ENCODE measurements around the gene ARHGEF17.
A peak's percentile ranks its signal among the peaks of the same experiment; 100 is the strongest.

Gene ARHGEF17

DNA sequence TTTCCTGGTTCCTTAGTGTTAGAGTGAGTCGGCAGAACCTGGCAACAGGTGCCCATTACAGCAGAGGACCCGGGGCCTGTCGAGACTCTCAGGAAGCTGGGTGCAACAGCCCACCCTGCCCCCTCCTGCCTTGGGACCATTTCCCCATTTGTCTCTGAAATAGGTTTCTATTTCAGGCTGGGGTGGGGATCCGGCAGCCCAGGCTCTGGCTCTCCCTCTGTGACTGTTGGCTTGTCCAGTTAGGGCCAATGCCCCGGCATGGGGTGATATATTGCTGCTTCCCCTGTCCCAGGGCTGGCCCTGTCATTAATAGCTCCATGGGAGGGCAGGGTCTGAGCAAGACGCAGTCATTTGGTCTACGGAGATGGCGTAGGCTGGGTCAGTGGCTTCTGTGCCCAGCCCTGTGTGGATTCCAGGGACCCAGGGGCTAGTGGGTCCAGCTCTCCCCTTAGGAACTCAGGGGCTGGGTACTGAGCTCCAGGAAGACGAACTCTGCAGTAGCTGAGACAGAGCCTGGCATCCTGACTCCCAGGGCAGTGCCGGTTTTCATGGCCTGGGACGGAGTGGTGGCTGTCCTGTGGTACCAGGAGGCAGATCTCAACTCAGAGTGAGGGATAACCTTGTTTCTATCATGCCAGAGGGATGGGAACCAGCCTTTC lies 33.2 kb upstream of the ARHGEF17 start:
- TF ChIP-seq ZNF37A (tag by site-specific recombination; IDR thresholded peaks at IDR 0.05) (no peak), SCRT2 (tag by site-specific recombination; IDR thresholded peaks at IDR 0.05) (peak; percentile 43; the same call in 1 of the 2 replicates)
- ChIA-PET POLR2A (no interaction called here), CTCF (interaction anchor here (0.5 to 5.7 kb wide), 4 partner anchors 12 to 20 kb away, joined by 3 to 25 read pairs (median 7); no protein-coding TSS in a partner anchor)
- Histone ChIP-seq H3K4me1 (ENCODE audit: control insufficient read depth, insufficient read depth, low read length) (no peaks in the 10 kb centered on the region), H3K4me3 (ENCODE audit: low read depth, low read length) (no peak overlapping the region), H3K27ac (ENCODE audit: extremely low read depth, low read depth, low read length) (no peak overlapping the region), H3K36me3 (ENCODE audit: control insufficient read depth in 2 of 2, insufficient read depth in 1 of 2, low read length in 2 of 2) (no peaks in the 10 kb centered on the region), H3K9me3 (ENCODE audit: control insufficient read depth, insufficient read depth, low read depth, low read length) (no peaks in the 10 kb centered on the region)

DNA sequence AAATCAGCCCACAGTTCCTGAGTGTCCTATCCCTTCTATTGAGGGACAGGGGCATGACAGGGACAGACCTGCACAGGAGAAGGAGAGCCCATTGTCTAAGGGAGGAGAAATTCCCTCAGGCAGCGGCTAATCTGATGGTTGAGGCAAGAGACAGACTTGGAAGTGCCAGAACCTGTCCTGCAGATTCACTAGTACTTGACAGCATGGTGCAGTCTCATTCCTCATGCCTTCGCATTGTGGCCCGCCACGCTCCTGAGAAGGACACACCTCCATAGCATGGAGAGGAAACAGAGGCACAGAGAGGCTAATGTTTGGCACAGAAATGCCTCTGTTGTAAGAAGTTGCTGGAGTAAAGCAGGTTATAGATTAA lies 32.7 kb upstream of the ARHGEF17 start:
- Histone ChIP-seq H3K4me1 (ENCODE audit: control insufficient read depth, insufficient read depth, low read length) (no peaks in the 10 kb centered on the region), H3K27ac (ENCODE audit: extremely low read depth, low read depth, low read length) (no peak overlapping the region), H3K4me3 (ENCODE audit: low read depth, low read length) (no peak overlapping the region)

More for the DNA sequence above, 32.7 kb upstream of the ARHGEF17 start:
- ChIA-PET POLR2A (no interaction called here), CTCF (interaction anchor here (0.8 to 5.7 kb wide), 2 partner anchors 15 to 20 kb away, joined by 5 to 25 read pairs; no protein-coding TSS in a partner anchor)
- H3K36me3 ChIP-seq (ENCODE audit: control insufficient read depth in 2 of 2, insufficient read depth in 1 of 2, low read length in 2 of 2): no peaks in the 10 kb centered on the region
- TF ChIP-seq ZNF404 (tag by site-specific recombination; IDR thresholded peaks at IDR 0.05) (no peak), BCL6B (tag by site-specific recombination; IDR thresholded peaks at IDR 0.05) (no peak), ZNF521 (tag by site-specific recombination; IDR thresholded peaks at IDR 0.05) (no peak), ZNF10 (tag by site-specific recombination; IDR thresholded peaks at IDR 0.05) (no peak), ZBTB21 (tag by site-specific recombination; IDR thresholded peaks at IDR 0.05) (no peak), KLF1 (tag by site-specific recombination; IDR thresholded peaks at IDR 0.05) (no peak), IKZF3 (tag by site-specific recombination; IDR thresholded peaks at IDR 0.05) (no peak), ZNF621 (tag by site-specific recombination; IDR thresholded peaks at IDR 0.05) (no peak), ZNF138 (tag by site-specific recombination; IDR thresholded peaks at IDR 0.05; ENCODE audit: borderline replicate concordance) (no peak), ZNF132 (tag by site-specific recombination; IDR thresholded peaks at IDR 0.05; ENCODE audit: borderline replicate concordance) (no peak), KLF16 (tag by site-specific recombination; IDR thresholded peaks at IDR 0.05) (no peak), ZNF112 (tag by site-specific recombination; IDR thresholded peaks at IDR 0.05) (no peak), ZNF24 (tag by site-specific recombination; IDR thresholded peaks at IDR 0.05) (no peak), ZNF37A (tag by site-specific recombination; IDR thresholded peaks at IDR 0.05) (no peak), PRDM10 (tag by site-specific recombination; IDR thresholded peaks at IDR 0.05) (no peak), YY2 (tag by site-specific recombination; IDR thresholded peaks at IDR 0.05) (no peak), ZNF121 (tag by site-specific recombination; IDR thresholded peaks at IDR 0.05) (no peak), ZNF423 (tag by site-specific recombination; IDR thresholded peaks at IDR 0.05) (no peak)
- TF ChIP-seq, protein P1, sequence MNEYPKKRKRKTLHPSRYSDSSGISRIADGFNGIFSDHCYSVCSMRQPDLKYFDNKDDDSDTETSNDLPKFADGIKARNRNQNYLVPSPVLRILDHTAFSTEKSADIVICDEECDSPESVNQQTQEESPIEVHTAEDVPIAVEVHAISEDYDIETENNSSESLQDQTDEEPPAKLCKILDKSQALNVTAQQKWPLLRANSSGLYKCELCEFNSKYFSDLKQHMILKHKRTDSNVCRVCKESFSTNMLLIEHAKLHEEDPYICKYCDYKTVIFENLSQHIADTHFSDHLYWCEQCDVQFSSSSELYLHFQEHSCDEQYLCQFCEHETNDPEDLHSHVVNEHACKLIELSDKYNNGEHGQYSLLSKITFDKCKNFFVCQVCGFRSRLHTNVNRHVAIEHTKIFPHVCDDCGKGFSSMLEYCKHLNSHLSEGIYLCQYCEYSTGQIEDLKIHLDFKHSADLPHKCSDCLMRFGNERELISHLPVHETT (tag by site-specific recombination; IDR thresholded peaks at IDR 0.05): no peak
- TF ChIP-seq, protein P2, sequence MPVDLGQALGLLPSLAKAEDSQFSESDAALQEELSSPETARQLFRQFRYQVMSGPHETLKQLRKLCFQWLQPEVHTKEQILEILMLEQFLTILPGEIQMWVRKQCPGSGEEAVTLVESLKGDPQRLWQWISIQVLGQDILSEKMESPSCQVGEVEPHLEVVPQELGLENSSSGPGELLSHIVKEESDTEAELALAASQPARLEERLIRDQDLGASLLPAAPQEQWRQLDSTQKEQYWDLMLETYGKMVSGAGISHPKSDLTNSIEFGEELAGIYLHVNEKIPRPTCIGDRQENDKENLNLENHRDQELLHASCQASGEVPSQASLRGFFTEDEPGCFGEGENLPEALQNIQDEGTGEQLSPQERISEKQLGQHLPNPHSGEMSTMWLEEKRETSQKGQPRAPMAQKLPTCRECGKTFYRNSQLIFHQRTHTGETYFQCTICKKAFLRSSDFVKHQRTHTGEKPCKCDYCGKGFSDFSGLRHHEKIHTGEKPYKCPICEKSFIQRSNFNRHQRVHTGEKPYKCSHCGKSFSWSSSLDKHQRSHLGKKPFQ (tag by site-specific recombination; IDR thresholded peaks at IDR 0.05): no peak
- no peaks in the 10 kb centered on the region for H3K9me3 ChIP-seq (ENCODE audit: control insufficient read depth, insufficient read depth, low read depth, low read length)
